Naive thymus-derived CD4-positive, alpha-beta T cell (primary cell): ENCODE measurements around the gene ZNF692. TPM values are rescaled to one million over a fixed set of nuclear protein-coding genes. Genes with fewer than 3 reads are reported as not detected.

ENCODE experiments used
- ATAC-seq: fragments of 150-1000 bp; cut with Tn5 transposase; 2 replicates; pipeline ENCODE4 v1.10.0; 2021; ENCODE audit warnings: mild to moderate bottlenecking, moderate library complexity
- CTCF ChIA-PET: fragments of 350-600 bp; sonication (Branson Sonifier 250); formaldehyde crosslinking; loops from one replicate; lab custom pipeline; 2021; ENCODE audit warnings: antibody characterized with exemption; lab: Charles Lee
- POLR2A ChIA-PET: fragments of 350-600 bp; sonication (Branson Sonifier 250); formaldehyde crosslinking; loops from one replicate; lab custom pipeline; 2021; ENCODE audit warnings: antibody characterized with exemption, inconsistent platforms; lab: Charles Lee
- DNase-seq, 9 donors: peaks; one replicate each; pipeline versions ENCODE4 v3.0.0 to v3.0.0-alpha.2; 2020 to 2022; ENCODE audit warnings: mixed read lengths in 1 of 9
- H3K27ac ChIP-seq: one replicate; pipeline ENCODE4 v1.7.0; 2013; ENCODE audit warnings: mild to moderate bottlenecking, low read depth, low read length, moderate library complexity
- H3K27me3 ChIP-seq, 2 donors: one replicate each; pipeline ENCODE4 v1.7.0; 2013; ENCODE audit warnings: low read length in 2 of 2, mild to moderate bottlenecking in 2 of 2, moderate library complexity in 2 of 2; ENCODE audit not compliant: control insufficient read depth in 2 of 2, insufficient read depth in 2 of 2
- H3K36me3 ChIP-seq, 3 experiments: 1 replicate in 2 of 3; 2 replicates in 1 of 3; pipeline ENCODE4 v1.7.0; 2013; ENCODE audit warnings: low read length in 3 of 3, mild to moderate bottlenecking in 3 of 3, moderate library complexity in 1 of 3; ENCODE audit not compliant: insufficient read depth in 3 of 3, control insufficient read depth in 2 of 3
- H3K4me1 ChIP-seq, 2 donors: one replicate each; pipeline ENCODE4 v1.7.0; 2013; ENCODE audit warnings: low read length in 2 of 2, mild to moderate bottlenecking in 2 of 2, moderate library complexity in 1 of 2; ENCODE audit not compliant: control insufficient read depth in 2 of 2, insufficient read depth in 2 of 2
- H3K4me3 ChIP-seq: 2 replicates; pipeline ENCODE4 v1.7.0; 2013; ENCODE audit warnings: mild to moderate bottlenecking, low read length
- H3K9me3 ChIP-seq, 3 experiments: 1 replicate in 2 of 3; 2 replicates in 1 of 3; pipeline ENCODE4 v1.7.0; 2013; ENCODE audit warnings: low read length in 3 of 3; ENCODE audit not compliant: control insufficient read depth in 2 of 3
- H3K27ac Mint-ChIP-seq, 9 donors: one replicate each; pipeline ENCODE4 v1.8.0; 2020 to 2022; ENCODE audit warnings: mixed read lengths in 9 of 9, mild to moderate bottlenecking in 8 of 9, moderate library complexity in 5 of 9, inconsistent platforms in 2 of 9
- H3K27me3 Mint-ChIP-seq, 5 donors: one replicate each; pipeline ENCODE4 v1.8.0; 2021 to 2022; ENCODE audit warnings: mixed read lengths in 5 of 5, mild to moderate bottlenecking in 1 of 5
- H3K36me3 Mint-ChIP-seq, 5 donors: one replicate each; pipeline ENCODE4 v1.8.0; 2020 to 2022; ENCODE audit warnings: mixed read lengths in 5 of 5, mild to moderate bottlenecking in 3 of 5, inconsistent platforms in 1 of 5
- H3K4me1 Mint-ChIP-seq, 7 donors: one replicate each; pipeline ENCODE4 v1.8.0; 2020 to 2022; ENCODE audit warnings: mixed read lengths in 7 of 7, mild to moderate bottlenecking in 3 of 7, inconsistent platforms in 1 of 7
- H3K4me3 Mint-ChIP-seq, 10 donors: one replicate each; pipeline ENCODE4 v1.8.0; 2020 to 2022; ENCODE audit warnings: mild to moderate bottlenecking in 10 of 10, mixed read lengths in 10 of 10, moderate library complexity in 6 of 10, inconsistent platforms in 2 of 10
- H3K9me3 Mint-ChIP-seq, 11 donors: one replicate each; pipeline ENCODE4 v1.8.0; 2020 to 2022; ENCODE audit warnings: mixed read lengths in 11 of 11, mild to moderate bottlenecking in 4 of 11, inconsistent platforms in 1 of 11, moderate library complexity in 1 of 11
- intact Hi-C, 2 donors: fragments of 100-400 bp; cut with micrococcal nuclease; formaldehyde crosslinking; loops; one replicate each; pipeline ENCODE4 v1.15.1; 2023
- polyA plus RNA-seq, 2 donors: library from polyadenylated mRNA; unstranded; fragments of 300-500 nt; fragmentation: Illumina TruSeq; gene quantifications; one replicate each; pipeline ENCODE4 v1.2.3, GENCODE V29; 2021
- total RNA-seq, 6 experiments: library from RNA in 5 of 6; stranded (reverse) in 5 of 6; gene quantifications; 1 replicate in 5 of 6; 2 replicates in 1 of 6; pipeline ENCODE4 v1.2.3 and lab custom pipeline; 2021 to 2026

Gene ZNF692
- total and polyA plus RNA-seq, 7 experiments from 2014 or later = 7.6 to 87.5 (median 58.7) TPM

DNA sequence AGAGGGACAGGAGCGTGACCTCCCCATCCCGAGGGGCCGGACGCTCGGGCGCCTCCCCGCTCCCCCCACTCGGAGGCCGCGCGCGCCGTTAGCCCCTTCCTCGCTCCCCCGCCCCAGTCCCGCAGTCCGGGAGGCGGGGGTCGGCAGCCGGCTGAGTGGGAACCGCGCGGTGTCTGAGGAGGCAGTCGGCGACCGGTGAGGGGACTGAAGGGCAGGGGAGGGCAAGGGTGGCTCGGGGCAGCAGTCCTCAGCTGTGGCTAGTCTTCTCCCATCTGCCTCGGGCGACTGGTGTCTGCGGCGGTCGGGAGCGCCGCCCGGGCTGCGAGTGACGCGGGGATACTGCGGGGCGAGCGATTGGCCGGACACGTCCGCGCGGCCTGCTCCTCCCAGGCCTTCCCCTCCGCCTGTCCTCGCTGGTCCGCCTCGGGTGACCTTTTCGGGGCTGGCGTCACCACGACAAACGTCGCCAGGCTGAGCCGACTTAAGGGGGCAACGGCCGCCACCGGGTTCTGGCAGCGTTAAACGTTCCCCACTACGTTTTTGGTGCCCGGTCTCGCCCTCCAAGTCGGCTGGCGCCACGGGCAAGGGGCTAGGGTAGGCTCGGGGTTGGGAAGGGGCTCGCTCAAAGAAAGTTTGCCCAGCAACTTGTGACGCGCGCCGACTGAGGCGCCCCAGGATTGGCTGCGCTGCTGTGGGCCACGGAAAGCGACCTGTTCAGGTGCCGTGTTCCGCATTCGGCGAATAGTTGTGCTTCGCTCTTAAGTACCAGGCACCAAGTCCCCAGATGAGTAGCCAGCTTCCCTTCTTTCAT lies 20.3 kb downstream of the ZNF692 start:
- peaks cover 0 to 4% (median 0%) of the 10 kb centered on the region in 5 donors for H3K27me3 Mint-ChIP-seq
- peaks cover 13 to 15% of the 10 kb centered on the region in 2 donors for H3K4me1 ChIP-seq
- H3K4me3 Mint-ChIP-seq = peak overlapping the region in 2 of 10 donors; percentile 93 to 96
- POLR2A ChIA-PET = interaction anchor here (1.0 to 8.9 kb wide), 6 partner anchors 12 to 35 kb away, joined by 5 to 154 read pairs (median 18); partner anchors contain the start of genes SH3BP5L and ZNF692
- peaks cover 0 to 2% (median 0%) of the 10 kb centered on the region in 5 donors for H3K36me3 Mint-ChIP-seq
- DNase-seq (peak; percentile 81 to 91 (median 87)), ATAC-seq (peak; percentile 74)
- H3K27ac ChIP-seq = peak overlapping the region; percentile 94
- H3K27ac Mint-ChIP-seq = peak overlapping the region in 6 of 9 donors; percentile 95 to 99 (median 98)
- H3K4me3 ChIP-seq = peak overlapping the region; percentile 78
- H3K27me3 ChIP-seq = no peaks in the 10 kb centered on the region
- intact Hi-C loops = loop anchor here (1.0 kb wide), 7 partner anchors 12 to 68 kb away; partner anchors contain the start of genes PGBD2 (in 2 of the 2) and ZNF692 (in 1 of the 2)
- H3K4me1 Mint-ChIP-seq = peaks cover 19 to 38% (median 31%) of the 10 kb centered on the region in 7 donors
- CTCF ChIA-PET = interaction anchor here (1.0 to 2.0 kb wide), 7 partner anchors 10 to 70 kb away, joined by 3 to 10 read pairs (median 5); partner anchors contain the start of genes SH3BP5L and ZNF692
- no peaks in the 10 kb centered on the region for H3K9me3 Mint-ChIP-seq
- no peaks in the 10 kb centered on the region for H3K9me3 ChIP-seq
- peaks cover 0 to 10% (median 0%) of the 10 kb centered on the region in 3 experiments for H3K36me3 ChIP-seq

DNA sequence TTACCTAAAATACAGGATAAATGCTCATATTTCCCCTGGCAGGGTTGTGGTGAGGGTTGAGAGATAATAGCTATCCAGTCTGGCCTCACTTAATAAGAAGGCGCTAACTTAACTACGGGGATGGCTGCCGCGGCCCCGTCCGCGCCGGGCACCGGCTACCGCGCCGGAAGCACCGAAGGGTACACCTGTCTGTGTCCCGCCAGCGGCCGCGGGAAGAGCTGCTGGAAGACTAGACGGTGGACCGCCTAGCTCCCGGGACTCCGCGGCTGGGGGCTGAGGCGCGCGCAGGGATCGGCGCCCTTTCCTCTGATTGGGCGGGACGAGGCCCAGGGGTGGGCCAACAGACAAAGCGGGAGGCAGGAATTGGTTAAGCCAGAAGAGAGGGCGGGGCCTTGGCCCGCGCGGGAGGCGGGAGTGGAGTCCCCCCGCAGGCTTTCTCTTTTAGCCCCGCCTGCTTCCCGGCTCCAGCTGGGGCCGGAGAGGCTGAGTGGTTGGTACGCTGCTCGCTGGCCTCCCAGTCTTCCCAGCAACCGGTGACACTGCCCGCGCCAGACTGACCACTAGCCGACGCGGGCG lies 21.0 kb downstream of the ZNF692 start, which contains the start of gene ZNF672:
Gene ZNF672, plus strand, starts transcription at position 444 of the 576 bp plus-strand sequence. CDS start 9,051 bp downstream, outside the sequence.
- H3K4me1 ChIP-seq = peaks cover 13 to 15% of the 10 kb centered on the region in 2 donors
- Mint-ChIP-seq H3K27ac (peak within 1 kb of the TSS in 6 of 9 donors; percentile 95 to 99 (median 98)), H3K36me3 (peaks cover 0 to 2% (median 0%) of the 10 kb centered on the region in 5 donors), H3K4me1 (peaks cover 19 to 38% (median 31%) of the 10 kb centered on the region in 7 donors), H3K9me3 (no peaks in the 10 kb centered on the region), H3K4me3 (peak within 1 kb of the TSS in 2 of 10 donors; percentile 93 to 96), H3K27me3 (peaks cover 0 to 8% (median 0%) of the 10 kb centered on the region in 5 donors)
- ATAC-seq = peak; percentile 90
- H3K36me3 ChIP-seq = peaks cover 0 to 8% (median 0%) of the 10 kb centered on the region in 3 experiments
- intact Hi-C loops = loop anchor here (1.0 kb wide), 7 partner anchors 12 to 68 kb away; partner anchors contain the start of genes PGBD2 (in 2 of the 2) and ZNF692 (in 1 of the 2)
- H3K9me3 ChIP-seq = no peaks in the 10 kb centered on the region
- ChIA-PET CTCF (interaction anchor here (1.3 to 1.5 kb wide), 2 partner anchors 9 to 21 kb away, joined by 7 to 10 read pairs; partner anchors contain the start of gene ZNF692), POLR2A (interaction anchor here (1.0 to 8.9 kb wide), 4 partner anchors 11 to 36 kb away, joined by 6 to 154 read pairs (median 74); partner anchors contain the start of genes SH3BP5L and ZNF692)
- peak within 1 kb of the TSS; percentile 78 for H3K4me3 ChIP-seq
- peak within 1 kb of the TSS; percentile 94 for H3K27ac ChIP-seq
- H3K27me3 ChIP-seq = no peaks in the 10 kb centered on the region
- DNase-seq = peak; percentile 86 to 94 (median 92)

DNA sequence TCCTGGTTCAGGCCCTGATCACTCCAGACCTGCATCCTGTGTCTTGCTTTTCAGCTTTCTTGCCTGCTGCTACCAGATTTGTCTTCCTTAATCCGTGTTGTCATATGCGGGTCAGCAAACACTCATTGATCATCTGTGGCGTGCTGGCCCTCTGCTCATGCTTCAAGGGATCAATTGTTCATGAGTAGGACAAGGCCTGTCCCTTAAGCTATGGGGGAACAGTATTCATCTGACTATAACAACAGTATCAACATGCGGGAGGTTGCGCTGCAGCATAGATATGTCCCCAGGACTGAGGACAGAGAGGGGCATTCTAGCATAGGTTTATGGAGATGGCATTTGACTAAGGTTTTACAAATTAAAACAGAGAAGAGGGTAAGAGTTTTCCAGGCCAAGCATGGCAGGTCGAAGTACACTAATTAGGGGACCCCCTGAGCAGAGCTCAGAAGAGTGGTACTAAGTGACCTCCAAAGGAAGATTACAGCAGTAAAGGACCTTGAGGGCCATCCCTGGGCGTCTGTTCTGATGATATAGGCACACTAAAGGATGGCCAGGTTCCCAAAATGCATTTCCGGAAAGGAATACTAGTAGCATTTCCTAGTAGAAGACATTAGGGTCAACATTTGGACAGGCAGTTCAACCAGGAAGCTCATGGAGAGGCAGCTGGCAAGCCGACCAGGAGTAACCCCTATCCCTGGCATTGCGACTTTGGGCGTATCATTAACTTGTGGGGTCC lies 21.7 kb downstream of the ZNF692 start:
- H3K36me3 Mint-ChIP-seq = peaks cover 0 to 2% (median 0%) of the 10 kb centered on the region in 5 donors
- Histone ChIP-seq H3K27me3 (no peaks in the 10 kb centered on the region), H3K4me3 (peak overlapping the region; percentile 78), H3K4me1 (peaks cover 13 to 15% of the 10 kb centered on the region in 2 donors), H3K9me3 (no peaks in the 10 kb centered on the region), H3K27ac (peak overlapping the region; percentile 94), H3K36me3 (peaks cover 0 to 7% (median 0%) of the 10 kb centered on the region in 3 experiments)
- ChIA-PET POLR2A (interaction anchor here (1.0 to 8.9 kb wide), 4 partner anchors 10 to 37 kb away, joined by 6 to 154 read pairs (median 74); partner anchors contain the start of genes SH3BP5L and ZNF692), CTCF (interaction anchor here (1.2 to 1.5 kb wide), 3 partner anchors 8 to 22 kb away, joined by 3 to 10 read pairs (median 7); partner anchors contain the start of gene ZNF692)
- peaks cover 0 to 8% (median 0%) of the 10 kb centered on the region in 5 donors for H3K27me3 Mint-ChIP-seq
- intact Hi-C loops = no loop called here
- peaks cover 15 to 36% (median 27%) of the 10 kb centered on the region in 7 donors for H3K4me1 Mint-ChIP-seq
- H3K9me3 Mint-ChIP-seq = no peaks in the 10 kb centered on the region
- ATAC-seq (no peak), DNase-seq (no peak)
- peak overlapping the region in 1 of 9 donors; percentile 72 for H3K27ac Mint-ChIP-seq
- no peak overlapping the region for H3K4me3 Mint-ChIP-seq

DNA sequence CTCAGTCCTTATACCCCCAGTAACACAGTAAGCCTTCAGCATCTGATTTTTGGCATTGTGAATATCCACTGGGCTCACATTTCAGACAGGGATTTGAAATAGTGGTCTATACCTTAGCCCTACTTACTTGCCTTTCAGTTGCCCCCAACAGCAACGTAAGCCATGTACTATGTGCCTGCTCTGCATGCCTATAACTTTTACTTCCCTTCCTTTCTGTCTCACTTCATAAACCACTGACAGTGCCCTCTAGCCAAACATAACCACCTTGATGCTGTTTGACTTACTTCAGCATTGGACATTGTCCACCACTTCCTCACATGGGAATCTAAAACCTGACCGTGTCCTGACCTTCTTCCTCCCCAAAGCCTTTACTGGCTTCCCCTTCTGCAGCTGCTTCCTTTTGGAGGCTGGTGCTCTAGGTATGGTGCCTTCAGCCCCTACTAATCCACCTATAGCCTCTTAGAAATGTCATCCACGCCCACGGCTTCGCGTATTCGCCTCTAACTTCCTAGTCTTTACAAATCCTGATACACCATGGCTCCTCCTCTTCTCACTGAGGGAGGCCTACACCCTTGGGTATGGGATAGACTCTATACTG lies 24.4 kb downstream of the ZNF692 start:
- peaks cover 0 to 7% (median 0%) of the 10 kb centered on the region in 3 experiments for H3K36me3 ChIP-seq
- H3K4me1 ChIP-seq = peaks cover 10 to 14% of the 10 kb centered on the region in 2 donors
- Mint-ChIP-seq H3K4me3 (no peak overlapping the region), H3K27ac (no peak overlapping the region), H3K36me3 (peaks cover 0 to 2% (median 0%) of the 10 kb centered on the region in 5 donors), H3K27me3 (peaks cover 0 to 8% (median 0%) of the 10 kb centered on the region in 5 donors), H3K4me1 (peaks cover 3 to 8% (median 6%) of the 10 kb centered on the region in 7 donors), H3K9me3 (no peaks in the 10 kb centered on the region)
- ATAC-seq (no peak), DNase-seq (no peak)
- no peak overlapping the region for H3K27ac ChIP-seq
- no peaks in the 10 kb centered on the region for H3K27me3 ChIP-seq
- no peaks in the 10 kb centered on the region for H3K9me3 ChIP-seq
- ChIA-PET CTCF (no interaction called here), POLR2A (interaction anchor here (1.0 kb wide), 1 partner anchor 12 kb away, joined by 8 read pairs; no protein-coding TSS in a partner anchor)
- no peak overlapping the region for H3K4me3 ChIP-seq
- intact Hi-C loops = no loop called here

DNA sequence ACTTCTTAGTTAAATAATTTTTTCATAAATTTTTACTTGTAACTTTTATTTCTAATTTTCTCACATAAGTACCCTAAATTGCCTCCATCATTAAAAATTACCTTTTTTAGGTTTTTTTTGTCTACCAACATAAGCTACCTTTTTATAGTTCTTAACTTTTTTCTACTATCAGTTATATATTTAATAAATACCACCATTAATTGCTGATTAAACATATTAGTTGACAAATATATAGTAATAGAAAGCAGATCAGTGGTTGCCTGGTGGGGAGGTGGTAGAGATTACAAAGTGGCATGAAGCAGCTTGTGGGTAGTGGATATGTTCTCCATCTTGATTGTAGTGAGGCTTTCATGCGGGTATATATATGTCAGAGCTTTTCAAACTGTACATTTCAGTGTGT lies 27.0 kb downstream of the ZNF692 start:
- Histone ChIP-seq H3K27ac (no peak overlapping the region), H3K36me3 (no peaks in the 10 kb centered on the region), H3K4me3 (no peak overlapping the region), H3K4me1 (peaks cover 3 to 7% of the 10 kb centered on the region in 2 donors), H3K9me3 (no peaks in the 10 kb centered on the region), H3K27me3 (no peaks in the 10 kb centered on the region)
- DNase-seq (no peak), ATAC-seq (no peak)
- intact Hi-C loops = no loop called here
- H3K27me3 Mint-ChIP-seq = peaks cover 0 to 8% (median 0%) of the 10 kb centered on the region in 5 donors
- H3K4me1 Mint-ChIP-seq = peaks cover 2 to 13% (median 8%) of the 10 kb centered on the region in 7 donors
- H3K27ac Mint-ChIP-seq = no peak overlapping the region
- no peaks in the 10 kb centered on the region for H3K36me3 Mint-ChIP-seq
- ChIA-PET CTCF (interaction anchor here (0.7 kb wide), 1 partner anchor 22 kb away, joined by 3 read pairs; no protein-coding TSS in a partner anchor), POLR2A (interaction anchor here (0.7 kb wide), 1 partner anchor 50 kb away, joined by 3 read pairs; no protein-coding TSS in a partner anchor)
- peaks cover 0 to under 1% (median 0%) of the 10 kb centered on the region in 11 donors for H3K9me3 Mint-ChIP-seq
- no peak overlapping the region for H3K4me3 Mint-ChIP-seq
